HG03520 (cell line): ENCODE measurements around the gene KIAA0232.
"Not testable (repeated sequence)": the region's sequence is repeated elsewhere in the genome, so short reads cannot be mapped to it uniquely, and the experiment has no call there.

Experiments used
- ATAC-seq: cut with Tn5 transposase; IDR thresholded peaks from one replicate; pipeline ENCODE4 v1.9.1; 2021; ENCODE audit warnings: mild to moderate bottlenecking, moderate library complexity; ENCODE audit not compliant: unreplicated experiment

Gene KIAA0232

DNA sequence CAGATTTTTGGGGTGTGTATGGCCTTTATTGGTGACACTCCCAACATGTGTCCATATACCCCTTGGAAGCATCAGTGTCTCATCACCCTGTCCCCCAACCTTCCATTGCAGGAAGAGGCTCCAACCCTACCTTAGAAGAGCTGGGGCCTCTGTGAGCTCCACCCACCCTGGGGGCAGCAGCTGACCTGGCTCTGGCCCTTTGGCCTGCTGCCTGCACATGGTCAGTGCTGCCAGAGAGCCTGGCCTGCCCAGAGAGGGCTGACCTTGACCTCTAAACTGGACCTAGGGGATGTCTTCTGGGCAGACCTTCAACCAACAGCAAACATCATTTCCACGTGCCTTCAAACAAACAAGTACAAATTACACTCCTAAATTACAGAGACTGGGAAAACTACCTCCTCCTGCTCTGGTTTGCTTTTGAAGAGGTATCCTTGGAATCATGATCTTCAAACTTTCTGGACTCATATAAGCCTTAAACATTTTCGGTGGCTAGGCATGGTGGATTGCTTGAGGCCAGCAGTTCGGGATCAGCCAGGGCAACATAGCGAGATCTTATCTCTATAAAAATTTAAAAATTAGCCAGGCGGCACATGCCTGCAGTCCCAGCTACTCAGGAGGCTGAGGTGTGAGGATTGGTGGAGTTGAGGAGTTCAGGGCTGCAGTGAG, 27.3 kb upstream of the KIAA0232 start:
- no peak for ATAC-seq

GRCh38 chr4:6756345-6756744, 26.2 kb upstream of the KIAA0232 start:
- not testable (repeated sequence) for ATAC-seq

DNA sequence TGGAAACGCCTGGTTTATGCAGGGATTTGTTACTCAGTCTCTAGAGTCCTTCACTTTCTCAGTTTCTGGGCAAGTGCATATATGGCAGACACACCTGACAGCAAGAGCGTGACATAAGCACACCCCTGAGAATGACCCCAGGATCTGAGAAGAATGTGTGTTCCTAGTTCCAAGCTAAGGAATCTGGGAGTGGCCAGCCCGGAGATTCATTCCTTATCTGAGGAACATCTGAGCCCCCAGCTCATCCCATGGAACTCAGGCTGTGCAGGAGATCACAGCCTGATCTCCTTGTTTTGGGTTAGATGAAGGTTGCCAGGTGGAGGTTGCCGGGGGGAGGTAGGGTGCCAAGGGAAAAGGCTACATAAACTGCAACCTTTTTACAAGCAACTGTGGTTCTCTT, 23.8 kb upstream of the KIAA0232 start:
- ATAC-seq, result no peak

- no peak for ATAC-seq
Observed at GRCh38 chr4:6760865-6761264, 21.7 kb upstream of the KIAA0232 start.

DNA sequence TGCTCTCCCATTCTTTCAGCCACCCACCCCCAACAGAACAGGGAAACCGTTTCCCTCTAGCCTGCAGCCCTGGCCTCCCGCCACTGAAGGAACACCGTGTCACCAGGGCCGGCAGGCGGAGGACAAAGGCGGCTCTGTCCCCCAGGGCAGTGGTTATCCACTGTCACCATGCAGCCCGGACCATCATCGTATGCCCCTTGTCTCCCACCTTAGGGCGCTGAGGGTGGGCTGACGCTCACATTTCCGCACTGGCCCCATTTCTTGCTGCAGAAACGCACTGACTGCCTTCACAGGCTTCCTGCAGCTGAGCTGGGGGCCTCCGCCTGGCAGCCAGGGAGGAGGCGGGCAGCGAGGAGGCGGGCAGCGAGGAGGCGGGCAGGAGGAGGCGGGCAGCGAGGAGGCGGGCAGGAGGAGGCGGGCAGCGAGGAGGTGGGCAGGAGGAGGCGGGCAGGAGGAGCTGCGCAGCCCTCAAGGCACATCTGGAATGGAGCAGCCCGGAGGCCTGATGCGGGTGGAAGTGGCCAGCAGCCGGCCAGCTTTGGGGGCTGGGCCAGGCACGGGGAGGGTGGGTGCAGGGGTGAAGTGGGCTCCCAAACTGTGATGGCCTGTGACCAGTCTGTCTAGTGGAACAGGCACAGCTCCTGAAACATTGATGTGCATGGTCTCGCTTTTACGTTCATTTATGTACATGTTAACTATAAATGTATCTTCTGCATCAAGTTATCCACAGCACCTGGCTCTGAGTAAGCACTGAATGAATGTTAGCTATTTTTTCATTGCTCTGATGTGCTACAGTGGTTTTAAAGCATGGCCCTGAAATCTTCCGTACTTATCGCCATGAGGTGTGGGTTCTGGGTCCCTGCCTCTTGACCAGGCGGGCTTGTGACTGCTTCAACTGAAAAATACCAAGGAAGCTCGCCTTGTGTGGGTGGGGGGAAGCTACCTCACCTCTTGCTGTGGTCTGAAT, 20.6 kb upstream of the KIAA0232 start:
- no peak for ATAC-seq

GRCh38 chr4:6763330-6763851, 19.1 kb upstream of the KIAA0232 start:
- no peak for ATAC-seq

DNA sequence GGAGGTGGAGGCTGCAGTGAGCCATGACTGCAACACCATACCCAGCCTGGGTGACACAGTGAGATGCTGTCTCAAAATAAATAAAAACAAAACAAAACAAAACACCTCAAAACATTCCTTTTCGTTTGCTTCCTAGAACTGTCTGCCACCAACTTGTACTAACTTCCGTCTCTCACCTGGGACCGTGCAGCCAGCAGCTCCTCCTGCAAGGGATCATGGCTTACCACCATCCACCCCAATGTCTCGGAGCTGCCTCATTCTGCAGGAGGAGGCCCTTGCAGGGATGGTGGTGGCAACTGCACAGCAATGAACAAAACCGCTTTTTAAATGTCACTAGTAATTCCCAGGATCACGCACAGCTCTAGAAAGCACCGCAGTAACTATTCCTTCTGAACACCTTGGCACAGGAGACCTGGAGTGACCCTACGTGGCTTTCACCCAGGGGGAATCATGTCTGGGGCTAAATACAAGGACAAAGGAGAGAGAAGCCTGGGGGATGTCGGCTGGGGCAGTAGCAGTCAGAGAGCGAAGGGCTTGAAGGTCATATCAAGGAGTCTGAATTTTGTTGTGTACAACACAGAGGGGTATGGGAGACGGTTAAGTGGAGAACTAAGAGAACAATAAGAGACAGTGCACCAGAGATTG, 17.4 kb upstream of the KIAA0232 start:
- ATAC-seq, result no peak

DNA sequence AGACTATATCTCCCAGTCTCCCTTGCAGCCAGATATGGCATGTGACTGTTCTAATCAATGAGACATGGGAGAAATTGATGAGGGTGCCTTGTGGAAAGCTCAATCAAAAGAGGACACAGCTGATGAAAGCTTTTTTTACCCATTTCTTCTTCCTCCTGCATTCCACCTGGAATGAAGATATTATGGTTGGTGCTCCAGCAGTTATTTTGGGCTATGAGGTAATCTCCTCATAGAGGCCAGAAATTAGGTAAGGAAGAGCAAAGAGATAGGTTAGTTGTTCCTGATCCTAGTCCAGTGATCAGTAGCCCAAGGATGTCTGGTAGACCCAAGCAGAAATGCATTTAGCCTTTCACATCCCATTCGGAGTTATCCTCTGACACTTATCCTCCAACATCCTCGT, 16.8 kb upstream of the KIAA0232 start:
- no peak for ATAC-seq

- ATAC-seq, result no peak
Observed at GRCh38 chr4:6767386-6767747, 15.2 kb upstream of the KIAA0232 start.

- no peak for ATAC-seq
Observed at GRCh38 chr4:6767748-6768538, 14.6 kb upstream of the KIAA0232 start.

- no peak for ATAC-seq
Observed at GRCh38 chr4:6768539-6768905, 14.0 kb upstream of the KIAA0232 start.

DNA sequence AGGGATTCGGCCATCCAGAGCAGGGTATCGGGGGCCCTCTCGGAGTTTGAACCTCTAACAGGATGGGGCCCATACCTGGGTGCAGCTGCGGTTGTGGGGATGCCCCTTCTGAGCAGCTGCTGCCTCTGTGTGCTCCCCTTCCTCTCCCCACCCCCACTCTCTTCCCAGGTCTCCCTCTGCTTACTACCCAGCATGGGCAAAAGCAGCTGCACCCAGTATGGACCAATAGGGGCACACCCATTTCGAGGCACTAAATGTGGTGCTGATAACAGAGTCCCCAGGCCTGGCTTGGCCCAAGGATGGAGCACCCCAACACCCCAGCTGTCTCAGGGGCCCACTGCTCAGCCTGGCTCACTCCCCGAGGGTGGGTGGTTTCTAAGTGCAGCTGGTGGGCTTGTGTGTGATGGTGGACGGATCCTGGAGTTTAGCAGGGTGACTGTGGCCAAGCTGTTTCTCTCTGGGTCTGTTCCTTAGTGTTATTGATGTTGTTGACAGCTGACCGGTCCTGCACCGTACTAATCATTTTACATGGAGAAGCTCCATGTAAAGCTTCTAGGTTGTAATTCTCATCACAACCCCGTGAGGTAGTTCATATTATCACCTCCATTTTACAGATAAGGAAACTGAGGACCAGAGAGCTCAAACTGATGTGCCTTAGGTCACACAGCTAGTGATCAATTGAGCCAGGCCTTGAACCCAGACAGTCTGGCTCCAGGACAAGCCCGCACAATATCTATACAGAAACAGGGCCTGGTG, 13.1 kb upstream of the KIAA0232 start:
- ATAC-seq, result no peak

GRCh38 chr4:6769989-6770420, 12.5 kb upstream of the KIAA0232 start:
- ATAC-seq, result no peak

- no peak for ATAC-seq
Observed at GRCh38 chr4:6770581-6771228, 11.8 kb upstream of the KIAA0232 start.

GRCh38 chr4:6771229-6771671, 11.3 kb upstream of the KIAA0232 start:
- ATAC-seq, result no peak

DNA sequence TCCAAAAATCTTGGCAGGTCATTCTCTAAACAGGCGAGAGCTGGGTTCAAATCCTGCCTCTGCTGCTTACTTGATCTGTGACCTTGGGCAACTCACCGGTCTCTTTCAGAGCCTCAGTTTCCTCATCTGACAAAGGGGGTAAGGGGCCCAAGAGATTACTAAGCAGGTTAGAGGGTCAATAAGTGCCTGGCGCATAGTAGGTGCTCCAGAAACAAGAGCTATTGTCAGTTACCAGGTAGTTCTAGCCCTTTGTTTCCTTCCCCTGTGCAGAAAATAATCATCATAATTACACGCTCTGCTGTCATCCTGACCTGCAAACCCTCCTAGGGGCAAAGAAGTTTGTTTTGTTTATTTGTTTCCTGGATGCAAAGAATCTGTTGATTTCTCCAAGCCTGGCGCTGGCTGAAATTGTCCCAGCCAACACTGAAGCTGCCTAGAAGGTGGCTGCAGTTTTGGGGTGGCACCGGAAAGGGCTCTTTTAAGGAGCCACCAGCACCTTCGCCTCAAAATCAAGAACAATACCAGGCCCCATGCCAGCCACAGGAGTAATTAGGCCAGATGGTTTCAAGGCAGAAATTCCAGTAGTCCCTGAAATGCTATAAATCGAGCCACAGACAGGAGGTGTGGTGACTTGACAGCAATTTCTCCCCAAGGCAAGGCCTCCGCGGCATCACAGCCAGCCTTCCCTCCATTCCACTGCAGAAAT, 10.2 kb upstream of the KIAA0232 start:
- no peak for ATAC-seq

GRCh38 chr4:6773106-6773505, 9.4 kb upstream of the KIAA0232 start:
- no peak for ATAC-seq

DNA sequence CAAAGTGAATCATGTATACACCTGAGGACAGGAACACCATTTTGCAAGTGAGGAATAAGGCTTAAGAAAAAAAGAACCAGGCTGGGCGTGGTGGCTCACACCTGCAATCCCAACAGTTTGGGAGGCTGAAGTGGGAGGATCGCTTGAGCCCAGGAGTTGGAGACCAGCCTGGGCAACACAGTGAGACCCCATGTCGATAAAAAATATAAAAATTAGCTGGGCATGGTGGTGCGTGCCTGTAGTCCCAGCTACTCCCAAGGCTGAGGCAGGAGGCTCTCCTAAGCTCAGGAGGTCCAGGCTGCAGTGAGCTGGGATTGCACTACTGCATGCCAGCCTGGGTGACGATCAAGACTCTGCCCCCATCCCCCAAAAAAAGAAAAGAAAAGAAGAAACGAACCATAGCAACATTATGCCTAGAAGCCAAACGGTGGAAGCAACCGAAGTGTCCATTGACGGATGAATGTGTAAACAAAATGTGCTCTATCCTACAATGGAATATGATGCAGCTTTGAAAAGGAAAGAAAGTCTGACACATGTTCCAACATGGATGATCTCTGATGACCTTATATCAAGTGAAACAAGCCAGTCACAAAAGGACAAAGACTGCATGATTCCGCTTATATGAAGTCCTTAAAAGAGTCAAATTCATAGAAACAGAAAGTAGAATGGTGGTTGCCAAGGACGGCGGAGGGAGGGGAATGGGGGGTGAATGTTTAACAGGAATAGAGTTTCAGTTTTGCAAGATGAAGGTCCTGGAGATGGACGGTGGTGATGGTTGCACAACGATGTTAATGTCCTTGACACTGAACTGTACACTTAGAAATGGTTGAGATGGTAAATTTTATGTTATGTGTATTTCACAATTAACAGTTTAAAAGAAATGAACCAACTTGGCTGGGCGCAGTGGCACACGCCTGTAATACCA, 8.6 kb upstream of the KIAA0232 start:
- no peak for ATAC-seq
